OCI-LY7 (cell line): ENCODE measurements around the gene HLX. TPM values are rescaled to one million over a fixed set of nuclear protein-coding genes. Genes with fewer than 3 reads are reported as not detected.

ENCODE experiments used
- BruUV-seq: library from RNA; stranded (reverse); fragments of 400-500 nt; replicated peaks from 2 replicates; lab custom pipeline; 2021; lab: Mats Ljungman, UMichigan
- CTCF ChIA-PET: fragments of 300-600 bp; sonication (Branson Sonifier 250); formaldehyde crosslinking; loops from one replicate; lab custom pipeline; 2022; ENCODE audit warnings: antibody characterized with exemption; ENCODE audit not compliant: unreplicated experiment; lab: Charles Lee
- POLR2A ChIA-PET: fragments of 300-600 bp; sonication (Branson Sonifier 250); formaldehyde crosslinking; loops from one replicate; lab custom pipeline; 2022; ENCODE audit warnings: antibody characterized with exemption; lab: Charles Lee
- DNase-seq: peaks from one replicate; pipeline ENCODE4 v3.0.0-alpha.2; 2015; ENCODE audit warnings: low spot score
- H2AFZ ChIP-seq: fragments of 200-600 bp; sonication (generic), shearing (Covaris generic); 2 replicates; pipeline ENCODE4 v1.6.1; 2014; ENCODE audit warnings: mild to moderate bottlenecking, antibody characterized with exemption, low read length, moderate library complexity
- H3K27ac ChIP-seq: fragments of 200-600 bp; sonication (generic); 2 replicates; pipeline ENCODE4 v1.5.1; 2014; ENCODE audit warnings: mixed run types, low read depth, mild to moderate bottlenecking, moderate library complexity, low read length, inconsistent platforms; ENCODE audit not compliant: poor library complexity, severe bottlenecking
- H3K36me3 ChIP-seq: fragments of 200-600 bp; sonication (generic); 2 replicates; pipeline ENCODE4 v1.6.1; 2014; ENCODE audit warnings: mild to moderate bottlenecking, antibody characterized with exemption, low read length, moderate library complexity, mixed read lengths; ENCODE audit not compliant: insufficient read depth
- H3K4me1 ChIP-seq: fragments of 200-600 bp; sonication (generic); 2 replicates; pipeline ENCODE4 v1.5.1; 2014; ENCODE audit warnings: mild to moderate bottlenecking, low read length; ENCODE audit not compliant: insufficient read depth, poor library complexity, severe bottlenecking
- H3K4me2 ChIP-seq: fragments of 200-600 bp; sonication (generic); 2 replicates; pipeline ENCODE4 v1.6.1; 2014; ENCODE audit warnings: mild to moderate bottlenecking, low read length
- H3K4me3 ChIP-seq: fragments of 200-600 bp; sonication (generic); 2 replicates; pipeline ENCODE4 v1.5.1; 2014; ENCODE audit warnings: mild to moderate bottlenecking, low read depth, low read length; ENCODE audit not compliant: poor library complexity, severe bottlenecking
- H3K79me2 ChIP-seq: fragments of 200-600 bp; sonication (generic); 2 replicates; pipeline ENCODE4 v1.6.1; 2016; ENCODE audit warnings: low read depth, mild to moderate bottlenecking, low read length, moderate library complexity, mixed read lengths; ENCODE audit not compliant: insufficient read depth
- H3K9me2 ChIP-seq: fragments of 200-600 bp; sonication (generic); 2 replicates; pipeline ENCODE4 v1.6.1; 2016; ENCODE audit warnings: mild to moderate bottlenecking, low read length, mixed read lengths; ENCODE audit not compliant: insufficient read depth
- H3K9me3 ChIP-seq: fragments of 200-600 bp; sonication (generic); 2 replicates; pipeline ENCODE4 v1.6.1; 2014; ENCODE audit warnings: mild to moderate bottlenecking, mixed run types, low read length, mixed read lengths
- H4K20me1 ChIP-seq: fragments of 200-600 bp; sonication (generic); 2 replicates; pipeline ENCODE4 v1.6.1; 2014; ENCODE audit warnings: mild to moderate bottlenecking, antibody characterized with exemption, low read length, moderate library complexity, mixed read lengths; ENCODE audit not compliant: insufficient read depth
- EZH2phosphoT487 ChIP-seq: fragments of 200-600 bp; sonication (generic); IDR thresholded peaks from 2 replicates; pipeline ENCODE4 v1.6.1; 2018; ENCODE audit warnings: low read depth, borderline replicate concordance, mild to moderate bottlenecking, mixed run types, antibody characterized with exemption, low read length, moderate library complexity, mixed read lengths
- intact Hi-C: fragments of 100-400 bp; cut with micrococcal nuclease; formaldehyde crosslinking; loops from one replicate; pipeline ENCODE4 v1.10.0; 2022; ENCODE audit not compliant: unreplicated experiment
- total RNA-seq, 2 experiments: library from RNA; depleted of rRNA in 1 of 2; stranded (reverse); fragments of >200 nt in 1 of 2; shearing (Covaris generic) in 1 of 2; gene quantifications; 2 replicates each; pipeline ENCODE4 v1.2.3, GENCODE V29; 2014 to 2022
- TF ChIP-seq, protein P1 (sequence below): fragments of 200-600 bp; sonication (generic); conservative IDR thresholded peaks from 2 replicates; pipeline ENCODE4 v1.5.1; 2014; ENCODE audit warnings: mild to moderate bottlenecking, antibody characterized with exemption, low read length, moderate library complexity, mixed read lengths

The HLX gene
- total RNA-seq, 2 experiments from 2014 or later: not detected

- no peak for DNase-seq
- Histone ChIP-seq H3K4me1 (no peaks in the 10 kb centered on the region), H3K4me2 (no peak overlapping the region), H3K9me3 (no peaks in the 10 kb centered on the region), H3K9me2 (no peaks in the 10 kb centered on the region), H3K4me3 (no peak overlapping the region), H3K79me2 (no peaks in the 10 kb centered on the region), H4K20me1 (no peaks in the 10 kb centered on the region), H3K36me3 (no peaks in the 10 kb centered on the region), H3K27ac (no peak overlapping the region), H2AFZ (no peak overlapping the region)
- TF ChIP-seq, protein P1, sequence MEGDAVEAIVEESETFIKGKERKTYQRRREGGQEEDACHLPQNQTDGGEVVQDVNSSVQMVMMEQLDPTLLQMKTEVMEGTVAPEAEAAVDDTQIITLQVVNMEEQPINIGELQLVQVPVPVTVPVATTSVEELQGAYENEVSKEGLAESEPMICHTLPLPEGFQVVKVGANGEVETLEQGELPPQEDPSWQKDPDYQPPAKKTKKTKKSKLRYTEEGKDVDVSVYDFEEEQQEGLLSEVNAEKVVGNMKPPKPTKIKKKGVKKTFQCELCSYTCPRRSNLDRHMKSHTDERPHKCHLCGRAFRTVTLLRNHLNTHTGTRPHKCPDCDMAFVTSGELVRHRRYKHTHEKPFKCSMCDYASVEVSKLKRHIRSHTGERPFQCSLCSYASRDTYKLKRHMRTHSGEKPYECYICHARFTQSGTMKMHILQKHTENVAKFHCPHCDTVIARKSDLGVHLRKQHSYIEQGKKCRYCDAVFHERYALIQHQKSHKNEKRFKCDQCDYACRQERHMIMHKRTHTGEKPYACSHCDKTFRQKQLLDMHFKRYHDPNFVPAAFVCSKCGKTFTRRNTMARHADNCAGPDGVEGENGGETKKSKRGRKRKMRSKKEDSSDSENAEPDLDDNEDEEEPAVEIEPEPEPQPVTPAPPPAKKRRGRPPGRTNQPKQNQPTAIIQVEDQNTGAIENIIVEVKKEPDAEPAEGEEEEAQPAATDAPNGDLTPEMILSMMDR: no peak
- no peak for TF ChIP-seq EZH2phosphoT487
- ChIA-PET CTCF (no interaction called here), POLR2A (no interaction called here)
- BruUV-seq: no TSS peak
- intact Hi-C loops: no loop called here
These were observed 26.8 kb upstream of the HLX start for GRCh38 chr1:220852408-220852807.

DNA sequence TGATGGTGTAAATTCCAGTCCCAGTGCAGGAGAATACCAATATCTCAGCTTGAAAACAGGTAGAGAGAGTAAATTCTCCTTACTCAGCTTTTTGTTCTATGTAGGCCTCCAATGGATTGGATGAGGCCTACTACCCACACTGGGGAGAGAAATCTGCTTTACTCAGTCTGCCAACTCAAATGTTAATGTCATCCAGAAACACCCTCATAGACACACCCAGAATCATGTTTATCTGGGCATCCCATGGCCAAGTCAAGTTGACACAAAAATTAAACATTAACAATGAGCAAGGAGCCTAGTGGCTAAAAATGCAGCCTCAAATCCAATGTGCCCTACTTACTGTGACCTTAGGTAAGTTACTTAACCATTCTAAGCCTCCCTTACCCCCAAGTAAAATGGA lies 6.9 kb upstream of the HLX start:
- H2AFZ ChIP-seq: no peak overlapping the region
- ChIA-PET CTCF (no interaction called here), POLR2A (no interaction called here)
- no TSS peak for BruUV-seq
- H3K27ac ChIP-seq: no peak overlapping the region
- H3K9me3 ChIP-seq: no peaks in the 10 kb centered on the region
- intact Hi-C loops: loop anchor here (10.0 kb wide), 1 partner anchor 1583 kb away; no protein-coding TSS in a partner anchor
- no peak overlapping the region for H3K4me2 ChIP-seq
- no peaks in the 10 kb centered on the region for H3K4me1 ChIP-seq
- H3K36me3 ChIP-seq: no peaks in the 10 kb centered on the region
- no peak overlapping the region for H3K4me3 ChIP-seq
- no peak for DNase-seq
- H4K20me1 ChIP-seq: no peaks in the 10 kb centered on the region
- TF ChIP-seq, protein P1: no peak
- TF ChIP-seq EZH2phosphoT487: no peak
- no peaks in the 10 kb centered on the region for H3K79me2 ChIP-seq
- no peaks in the 10 kb centered on the region for H3K9me2 ChIP-seq

DNA sequence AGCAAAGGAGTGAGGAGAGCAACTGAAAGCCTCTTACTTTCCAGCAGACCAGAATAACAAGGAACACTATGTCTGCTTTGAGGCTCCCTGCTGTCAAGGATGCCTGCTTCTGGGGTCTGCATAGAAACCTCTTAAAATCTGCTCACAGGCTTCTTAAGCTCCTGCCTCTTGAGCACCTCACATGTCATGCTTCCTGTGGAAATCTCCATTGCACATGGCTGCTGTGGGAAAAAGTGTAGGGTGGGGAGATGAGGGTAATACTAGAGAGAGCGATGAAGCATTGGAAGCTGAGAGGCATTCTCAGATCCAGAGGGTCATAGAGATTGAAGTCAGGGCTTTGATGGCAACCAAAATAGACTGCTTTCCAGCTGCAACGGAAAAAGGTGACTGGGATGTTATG lies 6.2 kb upstream of the HLX start:
- no peak overlapping the region for H3K4me3 ChIP-seq
- no peak for TF ChIP-seq EZH2phosphoT487
- TF ChIP-seq, protein P1: no peak
- H3K9me2 ChIP-seq: no peaks in the 10 kb centered on the region
- H3K27ac ChIP-seq: no peak overlapping the region
- BruUV-seq: no TSS peak
- H3K79me2 ChIP-seq: no peaks in the 10 kb centered on the region
- no peak for DNase-seq
- ChIA-PET POLR2A (no interaction called here), CTCF (no interaction called here)
- no peak overlapping the region for H3K4me2 ChIP-seq
- no peaks in the 10 kb centered on the region for H4K20me1 ChIP-seq
- H2AFZ ChIP-seq: no peak overlapping the region
- no peaks in the 10 kb centered on the region for H3K36me3 ChIP-seq
- H3K9me3 ChIP-seq: no peaks in the 10 kb centered on the region
- intact Hi-C loops: loop anchor here (10.0 kb wide), 1 partner anchor 1582 kb away; no protein-coding TSS in a partner anchor
- no peaks in the 10 kb centered on the region for H3K4me1 ChIP-seq
